HFF-Myc (cell line): ENCODE measurements around the gene NCAN.

Source experiments
- DNase-seq: peaks from one replicate; pipeline ENCODE4 v3.0.0-alpha.2; 2011; ENCODE audit warnings: low read depth; ENCODE audit errors: extremely low read depth
- H3K4me3 ChIP-seq: replicated peaks from 2 replicates; pipeline ENCODE4 v1.5.1; 2011; ENCODE audit warnings: low read depth, mild to moderate bottlenecking, control low read depth, low read length
- TF ChIP-seq, protein P1 (sequence below): IDR thresholded peaks from 2 replicates; pipeline ENCODE4 v1.5.1; 2012; ENCODE audit warnings: mild to moderate bottlenecking, low read depth, low read length, control low read depth; ENCODE audit errors: missing control alignments

NCAN gene

DNA sequence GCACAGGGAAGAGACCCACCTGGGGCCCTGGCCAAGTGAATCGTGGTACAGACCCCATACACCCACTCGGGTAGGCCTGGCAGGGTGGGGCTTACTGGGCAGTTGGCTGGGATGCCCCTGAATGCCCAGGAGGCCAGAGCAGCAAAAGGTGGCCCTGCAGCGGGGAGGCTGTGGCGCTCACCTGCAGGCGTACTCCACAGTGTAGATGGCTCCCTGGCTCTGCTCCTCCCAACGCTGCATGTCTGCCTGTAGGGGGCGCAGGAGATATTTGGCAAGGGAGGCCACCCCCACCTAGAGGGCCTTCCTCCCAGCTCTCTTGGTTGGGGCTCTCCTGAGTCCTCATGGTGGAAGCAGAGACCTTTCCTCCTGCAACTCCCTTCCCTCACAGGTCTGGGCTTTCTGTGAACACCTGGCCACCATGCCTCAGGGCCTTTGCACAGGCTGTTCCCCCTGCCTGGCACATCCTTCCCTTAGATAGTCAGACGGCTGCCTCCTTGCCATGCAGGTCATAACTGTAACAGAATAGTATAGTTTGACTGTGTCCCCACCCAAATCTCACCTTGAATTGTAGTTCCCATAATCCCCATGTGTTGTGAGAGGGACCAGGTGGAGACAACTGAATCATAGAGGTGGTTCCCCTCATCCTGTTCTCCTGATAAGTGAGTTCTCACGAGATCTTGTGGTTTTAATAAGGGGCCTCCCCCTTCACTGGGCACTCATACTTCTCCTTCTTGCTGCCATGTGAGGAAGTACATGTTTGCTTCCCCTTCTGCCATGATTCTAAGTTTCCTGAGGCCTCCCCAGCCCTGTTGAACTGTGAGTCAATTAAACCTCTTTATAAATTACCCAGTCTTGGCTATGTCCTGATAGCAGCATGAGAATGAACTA is 25.7 kb upstream of the NCAN start:
- no peak for DNase-seq
- TF ChIP-seq, protein P1, sequence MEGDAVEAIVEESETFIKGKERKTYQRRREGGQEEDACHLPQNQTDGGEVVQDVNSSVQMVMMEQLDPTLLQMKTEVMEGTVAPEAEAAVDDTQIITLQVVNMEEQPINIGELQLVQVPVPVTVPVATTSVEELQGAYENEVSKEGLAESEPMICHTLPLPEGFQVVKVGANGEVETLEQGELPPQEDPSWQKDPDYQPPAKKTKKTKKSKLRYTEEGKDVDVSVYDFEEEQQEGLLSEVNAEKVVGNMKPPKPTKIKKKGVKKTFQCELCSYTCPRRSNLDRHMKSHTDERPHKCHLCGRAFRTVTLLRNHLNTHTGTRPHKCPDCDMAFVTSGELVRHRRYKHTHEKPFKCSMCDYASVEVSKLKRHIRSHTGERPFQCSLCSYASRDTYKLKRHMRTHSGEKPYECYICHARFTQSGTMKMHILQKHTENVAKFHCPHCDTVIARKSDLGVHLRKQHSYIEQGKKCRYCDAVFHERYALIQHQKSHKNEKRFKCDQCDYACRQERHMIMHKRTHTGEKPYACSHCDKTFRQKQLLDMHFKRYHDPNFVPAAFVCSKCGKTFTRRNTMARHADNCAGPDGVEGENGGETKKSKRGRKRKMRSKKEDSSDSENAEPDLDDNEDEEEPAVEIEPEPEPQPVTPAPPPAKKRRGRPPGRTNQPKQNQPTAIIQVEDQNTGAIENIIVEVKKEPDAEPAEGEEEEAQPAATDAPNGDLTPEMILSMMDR: peak; percentile 79
- H3K4me3 ChIP-seq: no peak overlapping the region

DNA sequence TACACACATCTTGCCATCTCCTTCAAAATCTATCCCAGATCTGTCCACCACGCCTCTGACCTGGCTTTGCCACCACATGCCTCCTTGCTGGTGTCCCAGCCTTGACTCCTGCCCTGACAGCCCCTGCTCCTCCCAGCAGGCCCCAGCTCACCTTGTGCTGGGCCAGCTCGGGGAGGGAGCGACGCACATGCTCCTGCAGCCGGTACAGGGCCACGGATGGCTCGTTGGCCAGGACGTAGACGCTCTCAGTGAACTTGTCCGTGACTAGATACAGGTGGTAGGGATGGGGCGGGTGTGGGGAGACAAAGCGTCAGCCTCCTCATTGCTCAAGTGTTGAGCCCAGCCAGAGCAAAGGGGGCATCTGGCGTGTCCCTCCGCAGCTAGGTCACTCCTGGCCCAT is 25.0 kb upstream of the NCAN start:
- no peak for DNase-seq
- TF ChIP-seq, protein P1: no peak
- no peak overlapping the region for H3K4me3 ChIP-seq

DNA sequence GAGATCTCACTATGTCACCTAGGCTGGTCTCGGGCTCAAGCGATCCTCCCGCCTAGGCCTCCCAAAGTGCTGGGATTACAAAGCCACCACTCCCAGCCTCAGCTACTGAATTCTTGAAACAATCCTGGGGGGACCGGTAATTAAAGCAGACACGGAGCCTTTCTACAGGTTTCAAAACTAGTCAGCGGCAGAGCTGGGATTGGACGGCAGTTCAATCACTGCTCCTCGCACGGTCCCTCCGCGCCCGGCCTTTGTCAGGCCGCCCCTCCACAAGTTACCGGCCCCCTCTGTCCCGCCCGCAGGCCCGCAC is 20.0 kb upstream of the NCAN start:
- DNase-seq: no peak
- TF ChIP-seq, protein P1: no peak
- H3K4me3 ChIP-seq: peak overlapping the region; percentile 96

DNA sequence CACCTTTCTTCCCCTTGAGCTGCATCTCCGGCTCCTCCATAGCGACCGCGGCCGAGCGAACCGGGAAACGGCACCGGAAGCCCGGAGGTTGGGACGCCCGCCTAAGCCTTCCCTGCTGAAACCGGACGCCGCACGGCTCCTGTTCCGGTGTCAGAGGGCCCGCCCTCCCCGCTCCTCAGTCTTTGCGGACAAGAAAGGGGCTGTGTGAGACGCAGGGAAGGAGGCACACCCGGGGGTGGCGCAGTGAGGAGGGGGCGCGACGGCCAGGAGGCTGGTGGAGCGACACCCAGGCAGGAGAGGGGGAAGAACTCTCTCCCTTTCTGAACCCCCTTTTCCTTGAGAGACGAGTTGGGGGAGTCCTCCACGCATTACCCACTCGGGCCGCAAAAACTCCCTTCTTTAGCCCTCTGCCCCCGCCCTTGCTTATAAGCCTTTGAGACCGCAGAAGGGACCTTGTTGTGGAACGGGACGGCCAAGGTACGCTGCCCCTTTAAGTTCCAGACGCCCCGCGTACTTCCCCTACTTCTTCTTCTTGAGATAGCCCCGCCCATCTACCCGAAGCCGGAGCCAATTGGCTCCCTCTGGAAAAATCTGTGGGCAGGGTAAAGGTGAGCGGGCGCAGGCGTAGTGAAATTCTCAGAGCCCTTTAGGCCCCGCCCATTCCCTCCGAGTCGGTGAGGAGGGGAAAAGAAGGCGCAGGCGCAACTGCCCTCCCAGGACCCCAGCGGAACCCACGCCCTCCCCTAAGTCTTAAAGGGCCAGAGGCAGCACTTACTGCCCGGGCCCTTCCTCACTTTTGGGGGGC is 19.5 kb upstream of the NCAN start, which contains the start of the genes BORCS8 and RFXANK:
Gene BORCS8, minus strand, starts transcription at position 75 of the 805 bp plus-strand sequence. Its CDS starts 35 bp downstream, at position 40.
Gene RFXANK, plus strand, starts transcription at position 181 of the 805 bp plus-strand sequence. CDS start 1,689 bp downstream, outside the sequence.
- TF ChIP-seq, protein P1: no peak
- peak within 1 kb of the TSS; percentile 96 for H3K4me3 ChIP-seq
- peak; percentile 97 for DNase-seq

DNA sequence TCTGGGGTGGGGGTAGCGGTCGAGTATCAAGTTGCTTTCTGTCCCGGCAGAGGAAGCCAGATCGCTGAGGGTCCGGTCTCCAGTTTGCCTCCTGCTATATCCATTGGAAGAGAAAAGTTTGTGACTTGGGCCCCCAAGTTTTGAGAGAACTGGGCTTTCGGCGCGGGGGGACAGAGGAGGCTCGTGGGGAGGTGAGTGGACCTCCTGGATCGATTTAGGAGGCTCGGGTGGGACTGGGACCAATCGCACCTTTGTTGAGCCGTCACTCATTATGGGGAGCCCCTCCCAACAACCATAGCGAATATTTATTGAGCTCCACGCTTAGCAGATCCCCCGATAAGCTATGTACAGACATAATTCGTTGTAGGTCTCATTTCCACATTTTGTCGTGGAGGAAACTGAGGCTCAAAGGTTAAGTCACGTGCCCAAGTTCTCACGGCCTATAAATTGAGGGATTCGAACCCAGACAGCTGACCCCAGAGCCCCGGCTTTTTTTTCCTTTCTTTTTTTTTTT is 18.8 kb upstream of the NCAN start:
- peak overlapping the region; percentile 96 for H3K4me3 ChIP-seq
- no peak for DNase-seq
- TF ChIP-seq, protein P1: no peak

DNA sequence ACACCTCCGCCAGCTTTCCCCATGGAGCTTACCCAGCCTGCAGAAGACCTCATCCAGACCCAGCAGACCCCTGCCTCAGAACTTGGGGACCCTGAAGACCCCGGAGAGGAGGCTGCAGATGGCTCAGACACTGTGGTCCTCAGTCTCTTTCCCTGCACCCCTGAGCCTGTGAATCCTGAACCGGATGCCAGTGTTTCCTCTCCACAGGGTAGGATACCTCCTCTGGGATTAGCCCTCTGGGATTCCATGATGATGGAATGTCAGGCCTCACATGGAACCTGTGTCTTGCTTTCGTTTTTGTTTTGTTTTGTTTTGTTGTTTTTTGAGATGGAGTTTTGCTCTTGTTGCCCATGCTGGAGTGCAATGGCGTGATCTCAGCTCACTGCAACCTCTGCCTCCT is 17.8 kb upstream of the NCAN start:
- H3K4me3 ChIP-seq: peak overlapping the region; percentile 96
- DNase-seq: no peak
- TF ChIP-seq, protein P1: no peak
